ENCODE results near the gene PLSCR3.
"Not testable (repeated sequence)": the region's sequence is repeated elsewhere in the genome, so short reads cannot be mapped to it uniquely, and the experiment has no call there.

- TF ChIP-seq, protein P1, sequence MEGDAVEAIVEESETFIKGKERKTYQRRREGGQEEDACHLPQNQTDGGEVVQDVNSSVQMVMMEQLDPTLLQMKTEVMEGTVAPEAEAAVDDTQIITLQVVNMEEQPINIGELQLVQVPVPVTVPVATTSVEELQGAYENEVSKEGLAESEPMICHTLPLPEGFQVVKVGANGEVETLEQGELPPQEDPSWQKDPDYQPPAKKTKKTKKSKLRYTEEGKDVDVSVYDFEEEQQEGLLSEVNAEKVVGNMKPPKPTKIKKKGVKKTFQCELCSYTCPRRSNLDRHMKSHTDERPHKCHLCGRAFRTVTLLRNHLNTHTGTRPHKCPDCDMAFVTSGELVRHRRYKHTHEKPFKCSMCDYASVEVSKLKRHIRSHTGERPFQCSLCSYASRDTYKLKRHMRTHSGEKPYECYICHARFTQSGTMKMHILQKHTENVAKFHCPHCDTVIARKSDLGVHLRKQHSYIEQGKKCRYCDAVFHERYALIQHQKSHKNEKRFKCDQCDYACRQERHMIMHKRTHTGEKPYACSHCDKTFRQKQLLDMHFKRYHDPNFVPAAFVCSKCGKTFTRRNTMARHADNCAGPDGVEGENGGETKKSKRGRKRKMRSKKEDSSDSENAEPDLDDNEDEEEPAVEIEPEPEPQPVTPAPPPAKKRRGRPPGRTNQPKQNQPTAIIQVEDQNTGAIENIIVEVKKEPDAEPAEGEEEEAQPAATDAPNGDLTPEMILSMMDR (IDR thresholded peaks at IDR 0.05), result not testable (repeated sequence)
- not testable (repeated sequence) for TF ChIP-seq POLR2A (IDR thresholded peaks at IDR 0.05)
Observed at GRCh38 chr17:7368599-7368994, 25.7 kb downstream of the PLSCR3 start.
